Measurements from ENCODE around the gene CBX4. TPM values are rescaled to one million over a fixed set of nuclear protein-coding genes. Genes with fewer than 3 reads are reported as not detected.

The CBX4 gene
- total and polyA plus RNA-seq, 2 of the 4 experiments (the other 2 are of a cell fraction): 3.2 to 9.4 TPM

GRCh38 chr17:79848370-79848766 is 9.1 kb upstream of the CBX4 start:
- ChIA-PET CTCF (interaction anchor here (2.6 kb wide), 1 partner anchor 8 kb away, joined by 8 read pairs; the partner anchor contains the start of gene CBX4), POLR2A (ENCODE audit: unreplicated experiment) (no interaction called here)
- in situ Hi-C loops (cut with MboI; ENCODE audit: low sequenced_read_pairs) (loop anchor here (10.0 kb wide), 1 partner anchor 136 kb away; no protein-coding TSS in a partner anchor), dilution Hi-C loops (cut with HindIII; ENCODE audit: low sequenced_read_pairs, unreplicated experiment) (no loop called here), intact Hi-C loops (cut with micrococcal nuclease) (no loop called here)
- no peak overlapping the region for H2BK15ac ChIP-seq (ENCODE audit: low read depth, low read length)
- peaks cover 6% of the 10 kb centered on the region; the same call in 1 of the 2 replicates for H3K9me1 ChIP-seq (ENCODE audit: insufficient read depth, low read length)
- H3K4ac ChIP-seq (ENCODE audit: low read depth, low read length): no peak overlapping the region
- no peak overlapping the region for H2AFZ ChIP-seq (replicated peaks; ENCODE audit: low read length, poor library complexity)
- no peaks in the 10 kb centered on the region for H3K79me1 ChIP-seq (ENCODE audit: low read depth in 1 of 2, low read length in 2 of 2)
- H3K4me2 ChIP-seq (ENCODE audit: low read depth, low read length): no peak overlapping the region
- H4K91ac ChIP-seq (ENCODE audit: insufficient read depth, low read depth, low read length): no peak overlapping the region
- H2AK9ac ChIP-seq (replicated peaks; ENCODE audit: low read depth, low read length, poor library complexity): no peak overlapping the region
- H4K20me1 ChIP-seq (ENCODE audit: insufficient read depth, low read length): no peaks in the 10 kb centered on the region
- H2AK5ac ChIP-seq (ENCODE audit: low read depth, low read length): no peak overlapping the region
- peaks cover 12% of the 10 kb centered on the region for H3K4me1 ChIP-seq (ENCODE audit: control insufficient read depth, insufficient read depth, low read length)
- no peak overlapping the region for H3K4me3 ChIP-seq (ENCODE audit: insufficient read depth, low read depth, low read length)
- no CpG with 5 or more reads among the region's 8 CpGs for WGBS, 2 experiments (ENCODE audit: extremely low coverage in 2 of 2, insufficient read length in 1 of 2)
- no peak overlapping the region for H4K5ac ChIP-seq (ENCODE audit: low read depth, low read length)
- no peak overlapping the region for H3K9ac ChIP-seq (ENCODE audit: low read depth, low read length)
- no peak overlapping the region for H3K27ac ChIP-seq (ENCODE audit: insufficient read depth, low read length)
- H3K14ac ChIP-seq (replicated peaks; ENCODE audit: low read depth, low read length): no peak overlapping the region
- no peak overlapping the region for H3K56ac ChIP-seq (ENCODE audit: extremely low read depth, insufficient read depth, low read length)
- H2BK20ac ChIP-seq (ENCODE audit: low read depth, low read length): no peak overlapping the region
- ATAC-seq (ENCODE audit: low read depth): no peak
- no peak for DNase-seq
- no peak overlapping the region for H3K23ac ChIP-seq (ENCODE audit: low read depth, low read length)
- no peak overlapping the region for H4K8ac ChIP-seq (ENCODE audit: low read depth in 2 of 2, low read length in 2 of 2)
- no peaks in the 10 kb centered on the region for H3K36me3 ChIP-seq (ENCODE audit: control insufficient read depth, insufficient read depth, low read length)
- TF ChIP-seq MAZ (IDR thresholded peaks at IDR 0.05; ENCODE audit: borderline replicate concordance, low read depth, low read length) (no peak), CTCF (conservative IDR thresholded peaks at IDR 0.05; ENCODE audit: low read depth, low read length) (no peak), USF2 (IDR thresholded peaks at IDR 0.05; ENCODE audit: low read depth, low read length) (no peak), MAFK (IDR thresholded peaks at IDR 0.05; ENCODE audit: low read depth, low read length) (no peak), CEBPB (IDR thresholded peaks at IDR 0.05; ENCODE audit: low read depth, low read length) (no peak), ELK1 (IDR thresholded peaks at IDR 0.05; ENCODE audit: borderline replicate concordance, low read depth, low read length) (no peak)
- no peak overlapping the region for H2BK120ac ChIP-seq (ENCODE audit: low read depth, low read length)
- no peak overlapping the region for H2BK5ac ChIP-seq (ENCODE audit: low read depth, low read length, poor library complexity, severe bottlenecking)
- H3K9me3 ChIP-seq (ENCODE audit: control insufficient read depth, insufficient read depth, low read length): no peaks in the 10 kb centered on the region
- H3K27me3 ChIP-seq (ENCODE audit: control insufficient read depth, insufficient read depth, low read length): peaks cover 5% of the 10 kb centered on the region; the same call in 1 of the 2 replicates
- no peak overlapping the region for H3K18ac ChIP-seq (ENCODE audit: low read depth, low read length)
- no TSS peak for BruUV-seq (replicated peaks)

Measured in IMR-90 (cell line).